ENCODE results near the gene SFSWAP.
"Not testable (repeated sequence)": the region's sequence is repeated elsewhere in the genome, so short reads cannot be mapped to it uniquely, and the experiment has no call there.

Gene SFSWAP

GRCh38 chr12:131765961-131766360, 55.1 kb downstream of the SFSWAP start:
- DNase-seq = no peak

GRCh38 chr12:131766382-131767107, 55.7 kb downstream of the SFSWAP start:
- no peak for DNase-seq

- no peak for DNase-seq
Measured at GRCh38 chr12:131770120-131770519, 59.2 kb downstream of the SFSWAP start.

GRCh38 chr12:131771965-131772364, 61.1 kb downstream of the SFSWAP start:
- DNase-seq = no peak

- DNase-seq = no peak
Measured at GRCh38 chr12:131773582-131774221, 62.8 kb downstream of the SFSWAP start.

DNA sequence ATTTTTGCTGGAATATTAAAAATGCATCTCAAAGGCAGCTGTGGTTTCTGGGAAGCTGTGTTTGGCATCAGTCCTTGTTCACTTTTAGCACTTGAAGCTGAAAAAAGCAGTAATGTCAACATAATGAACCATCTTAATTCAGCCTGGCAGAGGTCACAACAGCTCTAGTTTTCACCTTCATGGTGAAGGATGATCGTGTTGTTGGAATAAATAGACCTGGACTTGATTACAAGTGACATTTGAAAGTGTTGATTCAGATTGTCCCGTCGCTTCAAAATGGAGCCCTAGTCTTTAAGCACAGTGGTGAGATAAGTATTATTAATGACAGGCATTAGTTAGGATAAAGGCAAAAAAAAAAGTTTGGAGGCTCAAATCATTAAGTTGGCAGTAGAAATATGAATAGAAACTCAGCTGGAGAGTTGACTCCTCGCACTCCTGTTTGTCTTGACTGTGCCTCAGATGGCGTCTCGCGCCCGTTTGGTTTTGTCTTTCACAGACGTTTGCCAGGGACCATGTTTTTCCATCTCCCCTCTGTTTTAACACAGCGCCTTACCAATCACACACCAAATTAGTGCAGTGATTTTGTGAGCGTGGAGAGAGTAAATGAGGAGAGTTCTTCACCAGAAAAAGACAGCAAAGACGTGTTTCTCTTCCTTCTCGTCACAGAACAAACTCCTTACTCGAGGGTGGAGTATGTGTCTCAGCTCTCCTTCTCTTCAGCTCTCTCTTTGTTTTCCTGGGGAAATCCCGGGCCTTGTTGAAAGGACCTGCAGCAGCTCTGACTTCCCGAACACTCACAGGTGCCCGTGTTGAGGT, 63.9 kb downstream of the SFSWAP start:
- DNase-seq = no peak

DNA sequence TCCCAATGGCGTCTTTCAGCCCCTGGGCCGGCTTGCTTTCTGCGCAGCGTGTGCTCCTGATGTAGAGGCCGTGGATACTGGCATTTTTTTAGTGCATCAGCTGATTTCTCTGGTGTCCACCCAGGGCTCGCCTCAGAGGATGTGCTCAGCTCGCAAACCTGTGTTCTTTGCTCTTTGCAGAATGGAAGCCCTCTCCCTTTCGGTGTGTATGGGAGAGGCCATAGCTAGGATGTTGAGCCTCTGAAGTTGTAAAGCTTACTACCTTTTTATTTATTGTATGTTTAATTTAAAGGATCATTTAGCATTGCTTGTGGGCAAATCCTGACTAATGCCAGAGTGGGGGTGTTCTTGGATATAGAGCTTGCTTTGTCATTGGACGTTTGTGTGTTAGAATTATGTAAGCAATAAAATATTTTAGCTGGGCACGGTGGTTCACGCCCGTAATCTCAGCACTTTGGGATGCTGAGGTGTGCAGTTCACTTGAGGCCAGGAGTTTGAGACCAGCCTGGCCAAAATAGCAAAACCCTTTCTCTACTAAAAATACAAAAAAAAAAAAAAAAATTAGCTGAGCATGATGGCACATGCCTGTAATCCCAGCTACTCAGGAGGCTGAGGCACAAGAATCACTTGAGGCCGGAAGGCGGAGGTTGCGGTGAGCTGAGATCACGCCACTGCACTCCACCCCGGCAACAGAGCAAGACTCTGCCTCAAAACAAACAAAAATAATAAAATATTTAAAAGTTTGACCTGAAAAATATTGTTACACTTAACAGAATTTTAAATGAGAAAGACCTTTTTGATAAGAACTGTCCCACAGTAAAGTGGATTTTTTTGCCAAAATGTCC, 64.7 kb downstream of the SFSWAP start:
- DNase-seq = no peak

- no peak for DNase-seq
Measured at GRCh38 chr12:131776237-131776889, 65.5 kb downstream of the SFSWAP start.

DNA sequence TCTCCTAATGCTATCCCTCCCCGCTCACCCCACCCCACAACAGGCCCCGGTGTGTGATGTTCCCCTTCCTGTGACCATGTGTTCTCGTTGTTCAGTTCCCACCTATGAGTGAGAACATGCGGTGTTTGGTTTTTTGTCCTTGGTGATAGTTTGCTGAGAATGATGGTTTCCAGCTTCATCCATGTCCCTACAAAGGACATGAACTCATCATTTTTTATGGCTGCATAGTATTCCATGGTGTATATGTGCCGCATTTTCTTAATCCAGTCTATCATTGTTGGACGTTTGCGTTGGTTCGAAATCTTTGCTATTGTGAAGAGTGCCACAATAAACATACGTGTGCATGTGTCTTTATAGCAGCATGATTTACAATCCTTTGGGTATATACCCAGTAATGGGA, 66.4 kb downstream of the SFSWAP start:
- not testable (repeated sequence) for DNase-seq

- DNase-seq = no peak
Measured at GRCh38 chr12:131779027-131779426, 68.1 kb downstream of the SFSWAP start.

DNA sequence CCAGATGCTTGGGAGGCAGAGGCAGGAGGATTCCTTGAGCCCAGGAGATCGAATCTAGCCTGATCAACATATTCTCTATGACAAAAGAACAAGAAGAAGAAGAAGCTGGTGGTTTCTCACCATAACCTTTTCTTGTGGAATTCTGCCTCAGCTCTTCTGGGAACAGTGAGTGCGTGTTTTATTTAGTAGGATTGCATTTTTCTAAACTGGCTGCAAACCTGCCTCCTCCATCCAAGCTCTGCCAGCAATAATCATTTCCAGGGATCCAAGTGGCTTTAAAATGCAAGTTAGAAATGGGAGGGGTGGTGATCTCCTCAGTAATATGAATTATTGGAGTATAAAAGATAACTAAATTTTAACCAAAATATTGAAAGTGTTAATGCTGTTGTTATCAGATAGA, 71.2 kb downstream of the SFSWAP start:
- DNase-seq = no peak

- no peak for DNase-seq
Measured at GRCh38 chr12:131783915-131784541, 73.1 kb downstream of the SFSWAP start.

DNA sequence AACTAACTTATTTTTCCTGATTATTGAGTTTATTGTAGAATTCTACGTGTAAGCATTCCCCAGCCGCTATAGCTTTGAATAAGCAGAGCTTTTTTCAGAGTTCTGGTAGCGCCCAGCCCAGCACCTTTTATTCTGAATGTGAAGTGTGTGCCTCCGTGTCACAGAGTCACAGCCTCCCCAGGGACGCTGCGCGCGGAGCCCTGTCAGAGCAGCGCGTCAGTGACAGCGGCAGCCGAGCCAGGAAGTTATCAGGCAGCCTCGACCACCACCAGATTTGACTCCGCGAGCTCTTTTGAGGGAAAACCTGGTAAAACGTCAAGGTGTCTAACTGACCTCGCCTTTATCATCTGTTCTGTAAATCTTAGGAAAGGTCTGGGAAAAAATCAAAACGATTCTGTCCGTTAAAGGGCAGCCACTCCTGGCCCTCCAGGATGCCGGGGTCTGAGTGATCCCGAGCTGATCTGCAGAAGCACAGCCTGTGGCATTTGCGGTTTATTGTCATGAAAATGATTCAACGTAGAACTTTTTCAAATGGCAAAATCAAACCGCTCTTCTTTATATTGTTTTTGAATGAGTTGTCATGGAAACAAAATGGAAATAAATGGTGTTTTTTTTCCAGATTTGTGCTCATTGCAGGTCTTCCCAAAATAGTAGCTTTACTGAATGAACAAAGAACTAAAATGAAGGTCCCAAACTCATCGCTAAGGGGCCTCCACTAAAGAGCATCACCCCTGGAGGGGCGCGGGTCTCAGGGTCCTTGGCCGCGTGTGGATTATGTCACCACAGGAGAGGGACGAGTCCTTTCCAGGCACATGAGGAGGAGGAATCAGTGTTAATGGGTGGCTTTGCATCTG, 74.2 kb downstream of the SFSWAP start:
- DNase-seq = no peak

DNA sequence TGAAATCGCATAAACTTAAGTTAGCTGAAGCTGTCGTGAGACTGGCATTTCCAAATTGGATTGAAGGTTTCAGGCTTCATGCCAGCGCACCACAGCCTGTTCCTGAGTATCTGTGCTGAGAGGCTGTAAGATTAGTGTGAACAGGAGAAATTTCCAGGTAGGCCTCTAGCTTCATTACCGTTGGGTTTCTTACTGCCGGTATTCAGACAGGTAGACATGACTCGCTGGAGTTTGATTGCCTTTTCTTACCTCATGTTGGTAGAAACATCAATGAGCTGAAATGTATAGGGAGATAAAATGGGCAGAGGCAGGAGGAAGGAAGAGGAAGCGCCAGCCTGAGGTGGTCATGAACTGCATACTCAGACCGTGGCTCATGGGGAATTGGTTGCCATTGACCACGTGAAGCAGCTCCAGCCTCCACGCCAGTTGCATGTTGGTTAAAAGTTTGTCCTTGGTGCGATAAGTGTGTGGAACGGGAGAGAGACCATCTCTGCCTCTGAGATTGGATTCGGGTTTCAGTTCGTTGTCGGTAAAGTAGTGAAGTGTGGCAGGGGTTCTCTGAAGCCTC, 75.0 kb downstream of the SFSWAP start:
- no peak for DNase-seq

DNA sequence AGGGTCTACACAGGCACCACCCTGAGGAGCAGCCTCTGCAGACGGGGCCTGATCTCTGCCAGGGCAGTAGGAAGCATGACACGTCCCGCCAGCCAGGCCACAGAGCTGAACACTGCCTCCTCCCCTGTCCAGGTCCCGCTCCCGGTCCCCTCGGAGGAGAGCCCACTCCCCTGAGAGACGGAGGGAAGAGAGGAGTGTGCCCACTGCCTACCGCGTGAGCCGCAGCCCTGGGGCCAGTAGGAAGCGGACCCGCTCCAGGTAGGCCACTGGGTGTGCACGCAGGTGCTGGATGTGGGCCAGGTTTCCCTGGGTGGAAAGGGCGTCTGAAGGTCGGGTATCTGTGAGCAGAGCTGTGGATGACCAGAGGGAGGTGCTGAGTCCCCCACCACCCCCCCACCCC, 75.4 kb downstream of the SFSWAP start:
- DNase-seq = no peak

DNA sequence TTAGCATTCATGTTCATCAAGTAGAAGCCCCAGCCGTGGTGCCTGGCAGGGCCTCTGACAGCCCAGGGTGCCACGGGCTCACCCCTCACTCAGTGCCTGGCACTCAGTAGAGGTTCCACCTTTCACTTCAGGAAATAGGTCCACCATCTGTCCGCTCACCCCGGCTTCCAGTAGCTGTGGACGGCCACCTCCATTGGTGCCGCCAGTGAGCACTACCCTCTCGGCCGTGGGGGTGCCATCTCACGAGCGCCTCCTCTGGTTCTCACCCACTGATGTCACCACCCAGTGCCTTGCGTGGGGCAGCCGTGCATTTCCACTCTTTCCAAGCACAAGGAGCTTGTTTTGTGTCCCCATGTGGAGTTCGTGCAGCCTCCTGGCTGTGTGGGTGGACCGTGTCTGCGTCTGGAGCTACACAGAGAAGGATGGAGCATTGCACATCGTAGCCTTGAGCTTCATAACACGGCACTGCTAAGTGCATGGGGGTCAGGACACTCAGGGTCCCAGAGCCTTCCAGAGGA, 76.3 kb downstream of the SFSWAP start:
- no peak for DNase-seq

- DNase-seq = no peak
Measured at GRCh38 chr12:131788070-131788469, 77.2 kb downstream of the SFSWAP start.

DNA sequence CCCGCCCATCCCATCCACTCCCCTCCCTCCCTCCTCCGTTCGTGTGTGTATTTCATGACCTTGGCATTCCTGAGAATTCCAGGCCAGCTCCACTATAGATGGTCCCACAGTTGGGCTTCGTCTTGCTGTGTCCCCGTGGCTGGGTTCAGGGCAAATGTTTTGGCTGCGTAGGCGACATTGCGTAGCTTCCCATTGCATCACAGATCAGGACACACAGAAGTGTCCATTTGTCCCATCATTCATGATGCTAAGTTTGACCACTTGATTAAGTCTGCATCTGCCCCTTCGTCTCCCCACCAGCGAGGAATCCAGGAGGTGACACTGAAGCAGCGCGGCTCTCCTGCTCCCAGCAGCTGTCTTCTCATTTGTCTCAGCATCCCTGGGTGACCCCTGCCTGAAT, 78.7 kb downstream of the SFSWAP start:
- DNase-seq = no peak

GRCh38 chr12:131793243-131794022, 82.5 kb downstream of the SFSWAP start:
- no peak for DNase-seq
